DMS79 (cell line): ENCODE data around the gene RNF215.

Source experiments
- DNase-seq: peaks from one replicate; lab custom pipeline; 2025; lab: John Stamatoyannopoulos, UW

Gene RNF215

GRCh38 chr22:30386960-30387827 lies at the start of gene RNF215:
RNF215 (minus strand) TSS chr22:30387411; CDS start chr22:30387313, 98 bp downstream.
- no peak for DNase-seq

GRCh38 chr22:30436196-30436595 lies 49.0 kb upstream of the RNF215 start:
- DNase-seq, result no peak

DNA sequence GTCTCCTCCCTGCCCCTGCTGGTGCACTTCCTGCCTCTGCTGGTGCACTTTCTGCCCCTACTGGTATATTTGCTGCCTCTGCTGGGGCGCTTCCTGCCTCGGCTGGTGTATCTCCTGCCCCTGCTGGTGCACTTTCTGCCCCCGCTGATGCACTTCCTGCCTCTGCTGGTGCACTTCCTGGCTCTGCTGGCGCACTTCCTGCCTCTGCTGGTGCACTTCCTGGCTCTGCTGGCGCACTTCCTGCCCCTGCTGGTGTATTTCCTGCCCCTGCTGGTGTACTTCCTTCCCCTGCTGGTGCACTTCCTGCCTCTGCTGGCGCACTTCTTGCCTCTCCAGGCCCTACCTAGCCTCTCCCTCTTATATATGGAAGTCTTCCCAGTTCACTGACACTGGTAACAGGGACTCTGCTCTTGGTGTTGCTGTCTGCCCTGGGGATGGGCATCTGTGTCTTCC lies 48.5 kb upstream of the RNF215 start:
- no peak for DNase-seq

DNA sequence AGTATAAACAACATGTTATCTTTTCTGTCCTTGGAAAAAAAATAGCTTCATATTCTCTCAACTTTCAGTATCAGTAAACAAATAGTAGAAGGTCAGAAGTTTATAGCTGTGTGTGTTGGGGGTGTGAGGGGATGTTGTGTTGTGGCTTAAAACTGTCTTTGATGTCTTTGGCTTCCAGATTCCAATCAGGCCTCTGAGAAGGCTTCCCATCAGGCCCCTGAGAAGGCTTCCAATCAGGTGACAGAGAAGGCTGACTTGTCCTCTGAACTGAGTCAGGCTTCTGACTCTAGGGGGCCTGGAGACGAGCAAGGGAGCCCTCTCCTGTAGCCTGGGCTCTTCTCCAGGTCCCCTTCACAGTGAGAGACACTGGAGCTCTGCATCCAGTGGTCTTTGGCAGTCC lies 47.6 kb upstream of the RNF215 start:
- no peak for DNase-seq

DNA sequence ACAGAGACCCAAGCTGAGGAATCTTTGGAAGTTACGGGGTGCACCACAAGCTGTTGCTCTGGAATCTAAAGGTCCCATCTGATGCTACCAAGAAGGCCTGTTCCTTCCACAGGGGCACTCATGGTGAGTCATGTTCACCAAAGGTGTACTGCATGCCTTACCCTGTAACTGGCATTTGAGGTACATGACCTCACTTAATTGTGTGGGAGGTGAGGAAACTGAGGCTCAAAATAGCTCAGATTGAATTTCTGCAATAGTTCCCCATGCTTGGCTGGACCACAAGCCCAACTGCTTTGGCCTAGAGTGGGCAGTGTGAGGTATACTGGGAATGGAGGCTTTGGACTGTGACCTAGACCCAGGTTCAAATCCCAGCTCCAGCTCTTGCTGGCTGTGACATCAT lies 46.6 kb upstream of the RNF215 start:
- no peak for DNase-seq

DNA sequence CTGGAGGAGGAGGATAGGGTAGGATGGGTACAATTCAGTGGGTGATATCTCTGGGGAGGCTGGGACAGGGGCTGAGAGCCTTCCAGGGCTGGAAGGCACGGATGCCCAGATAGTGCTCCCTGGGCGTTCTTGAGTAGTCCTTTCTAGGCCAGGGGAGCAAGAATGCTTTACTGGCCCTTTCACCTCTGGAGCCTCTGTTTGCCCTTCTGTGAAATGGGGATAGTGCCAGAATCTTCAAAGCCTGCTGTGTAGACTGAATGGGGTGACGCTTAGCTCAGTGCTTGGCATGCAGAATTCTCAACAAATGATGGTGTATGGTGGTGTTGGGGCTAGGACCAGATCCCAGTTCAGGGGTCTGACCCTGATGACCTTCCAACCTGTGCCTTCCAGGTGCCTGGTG lies 46.0 kb upstream of the RNF215 start:
- no peak for DNase-seq

DNA sequence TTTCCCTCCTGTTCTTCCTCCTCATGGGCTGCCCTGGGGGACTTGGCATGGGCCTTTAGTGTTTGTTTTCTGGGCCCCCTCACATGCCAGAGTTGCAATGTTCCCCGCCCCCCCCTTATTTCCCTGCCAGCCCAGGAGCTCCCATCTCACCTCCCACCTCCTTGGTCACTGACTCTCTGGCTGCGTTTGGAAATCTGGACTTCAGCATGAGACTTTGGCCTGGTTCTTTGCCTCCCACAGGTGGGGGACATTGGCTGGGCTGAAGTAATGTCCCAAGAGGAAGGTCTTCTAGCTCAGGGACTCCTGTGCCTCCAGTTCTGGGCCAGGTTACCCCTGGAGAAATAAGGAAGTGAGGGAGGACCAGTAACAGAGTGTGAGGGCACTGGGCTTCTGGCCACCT lies 45.3 kb upstream of the RNF215 start:
- no peak for DNase-seq

DNA sequence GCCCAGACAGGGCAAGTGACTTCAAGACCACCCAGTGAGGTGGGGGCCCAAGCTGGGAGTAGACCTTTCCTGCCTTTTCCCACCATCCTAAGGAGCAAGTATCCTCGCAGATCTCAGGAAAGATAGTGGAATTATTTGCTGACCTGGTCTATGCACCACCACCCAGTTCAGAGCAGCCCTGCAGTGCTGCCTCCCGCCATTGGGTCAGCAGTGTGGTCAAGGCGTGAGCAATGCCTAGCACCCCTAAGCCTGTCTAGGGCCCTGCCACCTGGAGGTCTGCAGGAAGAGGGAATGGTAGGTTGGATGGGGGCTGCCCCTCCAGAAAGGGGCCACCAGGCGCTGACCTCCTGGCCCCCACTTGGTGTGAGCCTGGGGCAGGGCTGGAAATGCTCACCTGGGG lies 44.9 kb upstream of the RNF215 start:
- DNase-seq, result no peak

- no peak for DNase-seq
These were observed 43.7 kb upstream of the RNF215 start for GRCh38 chr22:30430933-30431332.

DNA sequence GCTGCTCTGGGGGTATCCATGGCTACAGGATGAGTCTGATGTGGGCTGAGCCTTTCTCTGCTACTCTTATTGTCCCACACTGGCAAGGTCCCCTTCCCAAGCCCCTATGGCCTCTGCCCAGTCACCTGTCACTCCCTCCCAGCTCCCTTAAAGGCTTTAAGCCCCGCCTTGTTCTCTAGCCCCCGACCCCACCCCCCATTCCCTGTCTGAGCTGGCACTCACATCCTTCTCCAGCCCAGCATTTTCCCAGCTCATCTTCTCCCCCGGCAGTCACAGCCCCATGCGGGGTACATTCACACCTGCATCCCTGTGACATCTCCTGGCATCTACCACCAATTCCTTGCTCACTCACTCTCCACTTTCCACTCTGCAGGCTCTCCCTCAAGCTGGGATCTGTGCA lies 42.7 kb upstream of the RNF215 start:
- no peak for DNase-seq

GRCh38 chr22:30427871-30428270 lies 40.7 kb upstream of the RNF215 start:
- DNase-seq, result no peak

GRCh38 chr22:30426388-30427353 lies 39.5 kb upstream of the RNF215 start:
- DNase-seq, result no peak

- DNase-seq, result peak; percentile 24
These were observed 38.6 kb upstream of the RNF215 start, which contains the start of gene MTFP1 for GRCh38 chr22:30425616-30426387. MTFP1 (plus strand) TSS chr22:30425768; CDS start chr22:30425880, 112 bp downstream.

DNA sequence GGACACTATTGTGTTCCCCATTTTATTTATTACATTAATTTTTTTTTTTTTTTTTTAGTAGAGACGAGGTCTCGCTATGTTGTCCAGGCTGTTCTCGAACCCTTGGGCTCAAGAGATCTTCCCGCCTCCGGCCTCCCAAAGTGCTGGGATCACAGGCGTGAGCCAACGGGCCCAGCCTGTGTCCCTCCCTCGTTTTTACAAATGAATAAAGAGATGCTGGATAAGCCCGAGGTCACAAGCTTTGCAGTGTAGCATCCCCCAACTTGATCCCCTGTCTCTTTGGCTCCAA lies 38.1 kb upstream of the RNF215 start:
- no peak for DNase-seq

GRCh38 chr22:30424534-30425326 lies 37.5 kb upstream of the RNF215 start:
- DNase-seq, result no peak

DNA sequence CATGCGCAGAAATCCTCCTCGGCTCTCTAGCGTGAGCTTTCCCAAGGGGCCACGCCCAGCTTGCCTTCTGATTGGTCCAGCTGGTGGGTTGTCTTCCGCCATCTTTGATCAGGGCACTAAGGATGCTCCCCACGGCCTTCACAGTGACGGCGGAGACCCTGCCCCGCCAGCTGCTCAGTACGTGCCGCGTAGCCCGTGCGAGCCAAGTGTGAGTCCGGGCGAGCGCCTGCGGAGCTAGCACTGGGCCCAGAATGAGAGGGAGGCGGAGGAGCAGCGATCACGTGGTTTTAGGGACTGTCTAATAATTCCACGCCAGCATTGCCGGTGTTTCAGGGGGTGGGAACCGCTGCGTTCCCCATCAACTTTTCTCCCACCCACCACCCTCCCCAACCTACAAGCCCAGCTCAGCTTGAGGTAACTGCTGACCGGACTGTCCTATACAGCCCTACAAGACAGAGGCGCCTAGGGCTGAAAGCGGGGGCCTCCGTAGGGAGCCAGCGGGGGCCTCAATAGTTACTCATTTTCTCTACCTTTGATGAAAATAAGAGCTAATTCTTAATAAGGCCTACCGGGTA lies 36.8 kb upstream of the RNF215 start:
- peak; percentile 95 for DNase-seq

DNA sequence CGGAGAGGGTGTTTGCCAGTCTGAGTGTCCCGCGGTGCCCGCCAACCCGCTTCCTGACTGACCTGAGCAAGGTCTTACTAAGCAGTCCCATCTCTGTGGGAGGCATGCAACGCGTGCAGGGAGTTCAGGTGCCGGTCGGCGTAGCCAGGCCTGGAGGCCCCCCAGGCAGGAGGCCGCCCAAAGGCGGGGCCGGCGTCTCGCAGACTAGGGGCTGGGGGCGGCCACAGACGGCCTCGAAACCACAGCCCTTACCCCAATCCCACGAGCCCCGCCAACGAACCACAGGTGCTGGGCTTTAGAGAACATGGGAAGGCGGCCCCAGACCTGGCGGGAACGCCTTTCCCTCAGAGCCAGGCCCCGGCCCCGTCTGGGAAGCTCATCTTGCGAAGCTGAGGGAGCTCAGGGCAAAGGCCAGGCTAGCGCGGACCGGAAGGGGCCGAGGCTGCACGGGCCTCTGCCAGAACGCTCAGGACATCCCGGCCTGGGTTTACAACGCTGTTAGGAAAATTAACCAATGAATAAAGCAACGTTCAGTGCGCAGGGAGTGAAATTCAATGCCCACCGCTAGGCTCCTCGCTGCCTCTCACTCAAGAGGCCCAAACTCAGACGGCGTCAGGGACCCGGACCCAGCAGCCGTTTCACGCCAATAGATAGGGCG lies 36.2 kb upstream of the RNF215 start:
- DNase-seq, result no peak

GRCh38 chr22:30422481-30423300 lies 35.5 kb upstream of the RNF215 start:
- no peak for DNase-seq

GRCh38 chr22:30421695-30422480 lies 34.7 kb upstream of the RNF215 start:
- no peak for DNase-seq
